Hepatocyte (in vitro differentiated cells): ENCODE measurements around the gene SLC22A23. TPM values are rescaled to one million over a fixed set of nuclear protein-coding genes. Genes with fewer than 3 reads are reported as not detected.

ENCODE experiments used
- DNase-seq: peaks from one replicate; pipeline ENCODE4 v3.0.0-alpha.2; 2016; ENCODE audit warnings: low spot score
- H2AFZ ChIP-seq: fragments of 200-600 bp; sonication (generic); 2 replicates; pipeline ENCODE4 v1.6.0; 2016; ENCODE audit warnings: antibody characterized with exemption, mild to moderate bottlenecking
- H3K27ac ChIP-seq: fragments of 200-600 bp; sonication (generic); 2 replicates; pipeline ENCODE4 v1.5.1; 2016; ENCODE audit warnings: mild to moderate bottlenecking
- H3K27me3 ChIP-seq: fragments of 200-600 bp; sonication (generic); 2 replicates; pipeline ENCODE4 v1.6.1; 2016
- H3K36me3 ChIP-seq: fragments of 200-600 bp; sonication (generic); replicated peaks from 2 replicates; pipeline ENCODE4 v1.5.1; 2016; ENCODE audit warnings: low read depth; ENCODE audit not compliant: insufficient read depth
- H3K4me1 ChIP-seq: fragments of 200-600 bp; sonication (generic); 2 replicates; pipeline ENCODE4 v1.5.1; 2016; ENCODE audit warnings: mild to moderate bottlenecking, moderate library complexity; ENCODE audit not compliant: insufficient read depth
- H3K4me2 ChIP-seq: fragments of 200-600 bp; sonication (generic); 2 replicates; pipeline ENCODE4 v1.6.0; 2016
- H3K4me3 ChIP-seq: fragments of 200-600 bp; sonication (generic); 2 replicates; pipeline ENCODE4 v1.5.1; 2016; ENCODE audit warnings: mild to moderate bottlenecking
- H3K79me2 ChIP-seq: fragments of 200-600 bp; sonication (generic); 2 replicates; pipeline ENCODE4 v1.6.0; 2017; ENCODE audit warnings: mild to moderate bottlenecking
- H3K9me2 ChIP-seq: fragments of 200-600 bp; sonication (generic); replicated peaks from 2 replicates; pipeline ENCODE4 v1.6.0; 2017; ENCODE audit warnings: mild to moderate bottlenecking; ENCODE audit not compliant: insufficient read depth
- H3K9me3 ChIP-seq: fragments of 200-600 bp; sonication (generic); 2 replicates; pipeline ENCODE4 v1.5.1; 2016; ENCODE audit warnings: low read depth, mild to moderate bottlenecking
- H4K20me1 ChIP-seq: fragments of 200-600 bp; sonication (generic); 2 replicates; pipeline ENCODE4 v1.6.0; 2016; ENCODE audit warnings: mild to moderate bottlenecking; ENCODE audit not compliant: insufficient read depth, poor library complexity, severe bottlenecking
- CTCF ChIP-seq: fragments of 200-600 bp; sonication (generic); IDR thresholded peaks from 2 replicates; pipeline ENCODE4 v1.5.1; 2016; ENCODE audit warnings: antibody characterized with exemption, mild to moderate bottlenecking; ENCODE audit not compliant: poor library complexity
- EZH2 ChIP-seq: fragments of 200-600 bp; sonication (generic); IDR thresholded peaks from 2 replicates; pipeline ENCODE4 v1.6.1; 2016; ENCODE audit warnings: antibody characterized with exemption, mild to moderate bottlenecking, borderline replicate concordance
- EZH2phosphoT487 ChIP-seq: fragments of 200-600 bp; sonication (generic); IDR thresholded peaks from one replicate; pipeline ENCODE4 v1.6.1; 2018; ENCODE audit warnings: antibody characterized with exemption, mild to moderate bottlenecking, low read depth, moderate library complexity; ENCODE audit not compliant: unreplicated experiment, severe bottlenecking
- WGBS: methylation state at CpG from one replicate; pipeline ENCODE4 v1.1.6; 2016; ENCODE audit warnings: low lambda C conversion rate; ENCODE audit errors: missing lambda C conversion rate; 5-methylcytosine and 5-hydroxymethylcytosine counted together
- polyA plus RNA-seq: library from polyadenylated mRNA; unstranded; fragments of >200 nt; fragmentation: Nextera tagmentation; extraction: Ambion mirVana; gene quantifications from 2 replicates; pipeline ENCODE4 v1.2.1, GENCODE V29; 2016
- total RNA-seq: library from RNA; depleted of rRNA; stranded (reverse); fragments of >200 nt; gene quantifications from 2 replicates; pipeline ENCODE4 v1.2.3, GENCODE V29; 2014

The SLC22A23 gene
- total and polyA plus RNA-seq, 2 experiments from 2014 or later = 14.3 to 14.8 TPM

- H3K4me2 ChIP-seq = no peak overlapping the region
- no peaks in the 10 kb centered on the region for H4K20me1 ChIP-seq
- no peak overlapping the region for H3K27ac ChIP-seq
- H3K4me3 ChIP-seq = no peak overlapping the region
- 84% methylated on average over 8 of the region's 8 CpGs for WGBS
- no peaks in the 10 kb centered on the region for H3K36me3 ChIP-seq
- no peaks in the 10 kb centered on the region for H3K9me3 ChIP-seq
- no peak for TF ChIP-seq EZH2
- TF ChIP-seq EZH2phosphoT487 = no peak
- no peak for TF ChIP-seq CTCF
- H3K79me2 ChIP-seq = no peaks in the 10 kb centered on the region
- H3K27me3 ChIP-seq = no peaks in the 10 kb centered on the region
- peaks cover 7% of the 10 kb centered on the region for H3K4me1 ChIP-seq
- H2AFZ ChIP-seq = no peak overlapping the region
- DNase-seq = no peak
- H3K9me2 ChIP-seq = no peaks in the 10 kb centered on the region
Measured at GRCh38 chr6:3321875-3322274, 135.0 kb downstream of the SLC22A23 start.

DNA sequence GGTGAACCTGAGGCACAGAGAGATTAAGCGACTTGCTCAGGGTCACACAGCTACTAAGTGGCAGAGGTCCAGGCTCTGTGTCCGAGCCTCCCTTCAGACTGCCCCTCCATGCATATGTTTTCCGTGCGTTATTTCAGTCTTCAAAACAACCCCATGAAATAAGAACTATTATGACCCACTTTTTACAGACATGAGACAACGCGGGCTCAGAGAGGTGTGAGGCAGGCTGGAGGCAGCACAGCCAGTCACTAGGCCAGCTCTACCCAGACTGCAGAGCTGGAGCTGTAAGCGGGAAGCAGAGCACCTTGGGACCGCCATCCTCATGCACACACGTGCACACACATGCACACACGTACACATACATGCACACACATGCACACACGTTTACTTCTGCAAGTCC, 135.8 kb downstream of the SLC22A23 start:
- Histone ChIP-seq H3K79me2 (no peaks in the 10 kb centered on the region), H3K9me3 (no peaks in the 10 kb centered on the region), H3K27ac (no peak overlapping the region), H3K4me2 (no peak overlapping the region), H3K9me2 (no peaks in the 10 kb centered on the region), H3K4me3 (no peak overlapping the region), H3K4me1 (peaks cover 7% of the 10 kb centered on the region), H2AFZ (no peak overlapping the region), H4K20me1 (no peaks in the 10 kb centered on the region), H3K27me3 (no peaks in the 10 kb centered on the region), H3K36me3 (no peaks in the 10 kb centered on the region)
- no peak for DNase-seq
- TF ChIP-seq CTCF = no peak
- no peak for TF ChIP-seq EZH2phosphoT487
- no peak for TF ChIP-seq EZH2
- 93% methylated on average over 11 of the region's 11 CpGs for WGBS

GRCh38 chr6:3320238-3320811, 136.5 kb downstream of the SLC22A23 start:
- H3K4me1 ChIP-seq = peaks cover 7% of the 10 kb centered on the region
- no peak for TF ChIP-seq CTCF
- no peak for TF ChIP-seq EZH2
- no peak for TF ChIP-seq EZH2phosphoT487
- H3K36me3 ChIP-seq = no peaks in the 10 kb centered on the region
- H3K27ac ChIP-seq = no peak overlapping the region
- no peaks in the 10 kb centered on the region for H3K27me3 ChIP-seq
- H4K20me1 ChIP-seq = no peaks in the 10 kb centered on the region
- no peak overlapping the region for H3K4me2 ChIP-seq
- H3K9me2 ChIP-seq = no peaks in the 10 kb centered on the region
- no peak overlapping the region for H3K4me3 ChIP-seq
- H3K79me2 ChIP-seq = no peaks in the 10 kb centered on the region
- DNase-seq = no peak
- WGBS = 85% methylated on average over 7 of the region's 7 CpGs
- H2AFZ ChIP-seq = no peak overlapping the region
- no peaks in the 10 kb centered on the region for H3K9me3 ChIP-seq
